Large intestine (tissue), 3 donors: ENCODE measurements around the gene CCPG1. TPM values are rescaled to one million over a fixed set of nuclear protein-coding genes. Genes with fewer than 3 reads are reported as not detected.

Source experiments
- DNase-seq, 2 donors: peaks; one replicate each; pipeline versions ENCODE4 v3.0.0 to v3.0.0-alpha.2; 2013
- H3K27ac ChIP-seq: one replicate; pipeline ENCODE4 v1.5.1; 2013; ENCODE audit warnings: low read length
- H3K27me3 ChIP-seq: 2 replicates; pipeline ENCODE4 v1.6.1; 2013; ENCODE audit warnings: low read length; ENCODE audit not compliant: control insufficient read depth, insufficient read depth
- H3K36me3 ChIP-seq: 2 replicates; pipeline ENCODE4 v1.6.1; 2013; ENCODE audit warnings: low read length; ENCODE audit not compliant: control insufficient read depth, insufficient read depth
- H3K4me1 ChIP-seq: one replicate; pipeline ENCODE4 v1.6.1; 2013; ENCODE audit warnings: low read length; ENCODE audit not compliant: control insufficient read depth, insufficient read depth
- H3K4me3 ChIP-seq: one replicate; pipeline ENCODE4 v1.5.1; 2013; ENCODE audit warnings: low read length
- H3K9me3 ChIP-seq: one replicate; pipeline ENCODE4 v1.6.1; 2013; ENCODE audit warnings: mild to moderate bottlenecking, low read depth, low read length, moderate library complexity; ENCODE audit not compliant: control insufficient read depth
- WGBS: methylation state at CpG from one replicate; pipeline ENCODE4 v1.1.5; 2013; ENCODE audit warnings: low lambda C conversion rate; ENCODE audit not compliant: insufficient coverage; 5-methylcytosine and 5-hydroxymethylcytosine counted together
- polyA plus RNA-seq: library from polyadenylated mRNA; unstranded; fragments of 120-200 nt; gene quantifications from one replicate; pipeline ENCODE4 v1.2.1, GENCODE V29; 2013

The CCPG1 gene
- polyA plus RNA-seq, 1 donor, result 38.9 TPM

DNA sequence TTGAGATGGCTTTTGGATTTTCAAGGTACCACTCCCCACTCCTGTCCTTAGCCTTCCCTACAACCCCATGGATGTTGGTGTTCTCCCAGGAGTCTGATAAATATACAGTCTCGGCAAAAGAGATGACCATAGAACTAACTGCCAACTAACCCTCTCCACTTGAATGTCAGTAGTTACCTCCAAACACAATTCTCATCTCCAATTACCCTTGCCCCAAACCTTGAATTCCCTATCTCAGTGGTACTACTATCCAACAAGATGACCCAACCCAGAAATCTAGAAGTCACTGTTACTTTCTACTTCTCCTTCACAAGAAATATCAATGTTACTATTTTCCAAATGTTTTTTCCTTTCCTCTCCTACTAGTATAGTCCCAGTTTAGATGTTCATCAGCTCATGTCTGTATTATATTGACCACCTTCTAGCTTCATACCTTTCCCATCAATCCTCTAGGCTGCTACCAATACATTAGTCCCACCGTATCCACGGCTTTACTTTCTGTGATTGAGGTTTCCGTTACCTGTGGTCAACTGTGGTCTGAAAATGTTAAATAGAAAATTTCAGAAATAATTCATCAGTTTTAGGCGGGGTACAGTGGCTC is 51.1 kb downstream of the CCPG1 start:
- Histone ChIP-seq H3K9me3 (no peaks in the 10 kb centered on the region), H3K4me1 (no peaks in the 10 kb centered on the region), H3K4me3 (no peak overlapping the region), H3K27me3 (no peaks in the 10 kb centered on the region), H3K36me3 (peaks cover 11% of the 10 kb centered on the region), H3K27ac (no peak overlapping the region)
- DNase-seq, result no peak
- no CpG with 5 or more reads among the region's 5 CpGs for WGBS

DNA sequence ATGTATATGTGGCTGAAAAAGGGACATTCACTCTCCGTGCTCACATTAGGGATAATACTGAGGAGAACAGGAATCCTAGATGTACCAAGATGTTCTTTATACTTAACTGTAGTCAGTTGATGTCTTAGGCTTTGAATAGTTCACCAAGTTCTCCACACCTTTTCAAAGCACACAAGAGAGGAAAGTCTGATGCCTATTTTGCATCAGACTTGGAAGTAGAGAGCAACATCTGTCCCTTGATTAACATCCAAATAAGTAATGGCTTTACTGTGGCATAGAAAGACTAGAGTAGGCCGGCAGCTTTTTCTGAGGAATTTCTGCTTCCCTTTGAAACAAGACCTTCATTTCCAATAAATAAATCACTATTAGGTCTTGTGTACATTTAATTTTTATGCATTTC is 55.1 kb downstream of the CCPG1 start:
- Histone ChIP-seq H3K4me1 (no peaks in the 10 kb centered on the region), H3K9me3 (no peaks in the 10 kb centered on the region), H3K4me3 (no peak overlapping the region), H3K27ac (no peak overlapping the region), H3K27me3 (no peaks in the 10 kb centered on the region), H3K36me3 (peaks cover 14% of the 10 kb centered on the region)
- WGBS, result 80% methylated on average over 1 of the region's 2 CpGs
- no peak for DNase-seq

DNA sequence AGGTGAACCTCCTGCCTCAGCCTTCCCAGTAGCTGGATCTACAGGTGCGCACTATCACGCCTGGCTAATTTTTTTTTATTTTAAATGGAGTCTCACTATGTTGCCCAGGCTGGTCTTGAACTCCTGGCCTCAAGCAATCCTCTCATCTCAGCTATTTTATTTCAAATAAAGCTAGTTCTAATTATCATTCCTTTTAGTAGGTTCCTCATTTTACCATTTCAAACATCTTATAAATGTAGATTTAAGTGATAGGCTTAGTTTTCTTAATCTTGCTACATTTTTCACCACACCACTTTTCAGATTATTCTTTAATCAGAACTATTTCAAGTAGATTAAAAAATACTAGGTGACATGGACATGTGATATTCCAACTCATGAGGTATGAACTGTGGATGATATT is 58.9 kb downstream of the CCPG1 start:
- no peaks in the 10 kb centered on the region for H3K4me1 ChIP-seq
- DNase-seq, result no peak
- no peak overlapping the region for H3K27ac ChIP-seq
- no peaks in the 10 kb centered on the region for H3K9me3 ChIP-seq
- no CpG with 5 or more reads among the region's 2 CpGs for WGBS
- H3K27me3 ChIP-seq, result no peaks in the 10 kb centered on the region
- H3K4me3 ChIP-seq, result no peak overlapping the region
- H3K36me3 ChIP-seq, result peaks cover 7% of the 10 kb centered on the region

DNA sequence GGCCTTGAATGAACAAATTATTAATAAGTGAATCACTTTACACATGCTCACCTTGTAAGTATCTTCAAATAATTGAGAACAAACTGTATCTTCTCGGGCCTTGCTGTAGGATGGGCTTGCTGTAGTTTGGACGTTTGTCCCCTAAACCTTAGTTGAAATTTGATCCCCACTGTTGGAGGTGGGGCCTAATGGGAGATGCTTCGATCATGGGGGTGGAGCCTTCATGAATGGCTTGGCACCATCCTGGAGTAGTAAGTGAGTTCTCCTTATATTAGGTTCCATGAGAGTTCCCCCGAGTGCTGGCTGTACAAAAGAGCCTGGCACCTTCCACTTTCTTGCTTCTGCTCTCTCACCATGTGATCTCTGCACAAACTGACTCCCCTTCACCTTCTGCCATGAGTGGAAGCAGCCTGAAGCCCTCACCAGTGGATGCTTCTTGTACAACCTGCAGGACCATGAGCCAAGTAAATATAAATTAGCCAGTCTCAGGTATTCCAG is 59.8 kb downstream of the CCPG1 start:
- Histone ChIP-seq H3K27ac (no peak overlapping the region), H3K27me3 (no peaks in the 10 kb centered on the region), H3K4me1 (no peaks in the 10 kb centered on the region), H3K4me3 (no peak overlapping the region), H3K9me3 (no peaks in the 10 kb centered on the region), H3K36me3 (peaks cover 7% of the 10 kb centered on the region)
- no CpG with 5 or more reads among the region's 4 CpGs for WGBS
- DNase-seq, result no peak

DNA sequence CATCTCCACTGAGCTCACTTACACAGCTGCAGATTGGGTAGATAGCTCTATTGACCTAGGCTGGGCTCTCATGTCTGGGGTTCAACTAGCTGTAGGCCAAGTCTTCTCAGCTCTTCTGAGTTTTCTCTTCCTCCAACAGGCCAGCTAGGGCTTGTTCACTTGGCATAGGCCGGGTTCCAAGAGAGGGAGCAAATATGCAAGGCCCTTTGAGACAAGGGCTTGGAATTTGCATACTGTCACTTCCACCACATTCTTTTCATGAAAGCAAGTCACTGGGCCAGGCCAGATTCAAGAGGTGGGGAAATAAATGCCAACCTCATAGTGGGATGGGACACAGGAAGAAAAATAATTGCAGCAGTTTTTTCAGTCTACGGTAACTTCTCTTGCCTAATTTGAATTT is 64.0 kb downstream of the CCPG1 start:
- H3K27me3 ChIP-seq, result no peaks in the 10 kb centered on the region
- H3K36me3 ChIP-seq, result peaks cover 5% of the 10 kb centered on the region
- no peak overlapping the region for H3K4me3 ChIP-seq
- DNase-seq, result no peak
- no peaks in the 10 kb centered on the region for H3K9me3 ChIP-seq
- WGBS, result no CpG with 5 or more reads among the region's 2 CpGs
- H3K27ac ChIP-seq, result no peak overlapping the region
- H3K4me1 ChIP-seq, result no peaks in the 10 kb centered on the region

DNA sequence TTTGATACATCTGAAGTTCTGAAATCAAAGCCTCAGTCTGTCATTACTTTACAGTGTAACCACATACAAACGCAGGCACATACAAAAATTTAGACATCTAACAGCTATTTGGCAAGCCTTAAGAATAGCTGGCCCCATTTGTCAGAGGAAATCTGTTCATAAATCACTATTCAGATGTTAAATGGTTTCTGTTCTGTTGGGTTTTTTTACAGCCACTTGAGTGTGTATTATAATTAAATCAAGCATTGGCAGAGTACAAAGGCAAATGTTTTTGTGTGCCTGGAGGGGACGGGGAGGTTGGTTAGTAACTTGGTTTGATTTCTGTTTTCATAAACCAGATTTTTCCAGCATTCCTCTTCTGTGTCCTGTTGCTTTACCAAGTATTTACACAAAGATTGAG is 65.0 kb downstream of the CCPG1 start:
- no peaks in the 10 kb centered on the region for H3K27me3 ChIP-seq
- WGBS, result no CpG with 5 or more reads among the region's 2 CpGs
- peaks cover 3% of the 10 kb centered on the region for H3K36me3 ChIP-seq
- H3K4me3 ChIP-seq, result no peak overlapping the region
- H3K4me1 ChIP-seq, result no peaks in the 10 kb centered on the region
- H3K27ac ChIP-seq, result no peak overlapping the region
- no peak for DNase-seq
- H3K9me3 ChIP-seq, result no peaks in the 10 kb centered on the region

DNA sequence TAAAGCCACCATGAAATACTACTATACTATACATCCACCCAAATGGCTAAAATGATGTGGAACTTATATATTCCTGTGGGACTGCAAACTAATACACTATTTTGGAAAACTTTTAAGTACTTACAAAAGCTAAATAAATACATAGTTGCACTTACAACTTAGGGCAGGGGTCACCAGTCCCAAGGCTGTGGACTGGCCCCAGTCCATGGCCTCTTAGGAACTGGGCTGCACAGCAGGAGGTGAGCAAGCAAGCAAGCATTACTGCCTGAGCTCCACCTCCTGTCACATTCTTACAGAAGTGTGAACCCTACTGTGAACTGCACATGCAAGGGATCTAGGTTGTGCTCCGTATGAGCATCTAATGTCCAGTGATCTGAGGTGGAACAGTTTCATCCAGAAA is 71.0 kb downstream of the CCPG1 start:
- WGBS, result no CpG with 5 or more reads among the region's 1 CpG
- H3K9me3 ChIP-seq, result no peaks in the 10 kb centered on the region
- no peaks in the 10 kb centered on the region for H3K27me3 ChIP-seq
- H3K4me3 ChIP-seq, result no peak overlapping the region
- H3K27ac ChIP-seq, result no peak overlapping the region
- peaks cover 11% of the 10 kb centered on the region for H3K36me3 ChIP-seq
- DNase-seq, result no peak
- no peaks in the 10 kb centered on the region for H3K4me1 ChIP-seq

DNA sequence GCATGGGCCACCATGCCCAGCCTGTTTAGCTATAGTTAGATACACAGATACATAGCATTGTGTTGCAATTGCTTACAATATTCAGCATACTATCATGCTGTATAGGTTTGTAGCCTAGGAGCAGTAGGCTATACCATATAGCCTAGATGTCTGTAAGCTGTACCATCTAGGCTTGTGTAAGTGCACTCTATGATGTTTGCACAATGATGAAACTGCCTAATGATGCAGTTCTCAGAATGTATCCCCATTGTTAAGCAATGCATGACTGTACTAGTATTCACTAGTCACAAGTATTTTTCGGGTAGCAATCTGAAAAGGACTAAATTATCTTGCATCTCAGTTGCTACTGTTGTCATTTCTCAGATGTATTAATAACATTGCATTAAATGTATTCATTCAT is 73.2 kb downstream of the CCPG1 start:
- no peaks in the 10 kb centered on the region for H3K4me1 ChIP-seq
- no peak for DNase-seq
- WGBS, result 100% methylated on average over 1 of the region's 1 CpG
- no peaks in the 10 kb centered on the region for H3K27me3 ChIP-seq
- no peak overlapping the region for H3K4me3 ChIP-seq
- H3K36me3 ChIP-seq, result peaks cover 17% of the 10 kb centered on the region
- no peak overlapping the region for H3K27ac ChIP-seq
- H3K9me3 ChIP-seq, result no peaks in the 10 kb centered on the region

DNA sequence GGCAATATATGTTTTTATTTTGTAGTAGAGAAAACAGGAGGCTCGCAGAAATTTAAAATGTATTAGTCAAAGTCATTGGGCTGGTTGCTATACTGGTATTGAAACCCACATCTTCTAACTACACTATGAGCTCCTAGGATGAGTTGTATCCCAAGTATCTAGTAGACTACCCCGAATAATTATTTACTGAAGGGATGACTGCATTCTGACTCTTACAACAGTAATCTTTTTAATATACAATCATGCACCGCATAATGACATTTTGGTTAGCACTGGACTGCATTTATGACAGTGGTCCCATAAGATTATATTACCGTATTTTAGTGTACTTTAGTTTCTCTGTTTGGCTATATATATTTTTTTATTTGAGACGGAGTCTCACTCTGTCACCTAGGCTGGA is 73.8 kb downstream of the CCPG1 start:
- Histone ChIP-seq H3K4me3 (no peak overlapping the region), H3K9me3 (no peaks in the 10 kb centered on the region), H3K27me3 (no peaks in the 10 kb centered on the region), H3K4me1 (no peaks in the 10 kb centered on the region), H3K27ac (no peak overlapping the region), H3K36me3 (peaks cover 17% of the 10 kb centered on the region)
- no peak for DNase-seq
- 100% methylated on average over 2 of the region's 5 CpGs for WGBS

DNA sequence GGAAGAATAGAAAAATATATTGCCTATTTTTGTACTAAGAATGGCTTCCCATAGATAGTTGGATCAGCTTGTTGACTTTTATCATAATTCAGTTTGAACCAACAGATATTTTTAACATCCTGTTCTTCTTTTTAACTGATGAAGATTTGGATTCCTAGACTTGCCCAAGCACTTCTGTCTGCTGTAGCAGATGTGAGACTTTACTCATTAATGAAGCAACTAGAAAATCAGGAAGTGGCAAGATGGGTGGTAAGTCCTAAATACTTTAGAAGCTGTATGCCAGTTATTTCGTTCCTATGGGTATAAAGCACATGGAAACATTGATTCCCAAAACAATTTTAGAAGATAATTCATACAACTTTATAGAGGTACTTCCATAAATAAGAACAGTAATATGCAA is 80.8 kb downstream of the CCPG1 start:
- no CpG with 5 or more reads among the region's 1 CpG for WGBS
- Histone ChIP-seq H3K4me3 (no peak overlapping the region), H3K27ac (no peak overlapping the region), H3K36me3 (peaks cover 15% of the 10 kb centered on the region), H3K27me3 (no peaks in the 10 kb centered on the region), H3K4me1 (no peaks in the 10 kb centered on the region), H3K9me3 (no peaks in the 10 kb centered on the region)
- DNase-seq, result no peak

DNA sequence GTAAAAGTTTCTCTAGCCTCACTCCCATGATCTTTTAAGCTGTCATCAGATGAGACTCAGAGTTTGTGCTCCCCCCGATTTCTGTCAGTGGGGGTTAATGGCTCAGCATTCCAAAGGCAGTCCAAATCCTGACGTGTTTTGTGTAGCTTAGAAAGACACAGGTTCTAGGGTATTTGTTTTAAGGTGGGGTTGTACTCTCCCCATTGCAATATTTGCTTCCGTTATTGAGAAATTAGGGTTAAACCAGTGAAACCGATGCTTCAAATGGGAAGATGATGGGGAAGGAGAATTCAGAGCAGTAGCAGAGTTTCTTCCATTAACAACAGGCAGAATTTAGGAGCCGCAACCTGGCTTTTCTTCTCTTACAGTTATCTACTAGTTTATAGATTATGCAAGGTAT is 85.7 kb downstream of the CCPG1 start:
- no CpG with 5 or more reads among the region's 5 CpGs for WGBS

More for the DNA sequence above, 85.7 kb downstream of the CCPG1 start:
- no peak overlapping the region for H3K4me3 ChIP-seq
- H3K27me3 ChIP-seq, result no peaks in the 10 kb centered on the region
- H3K36me3 ChIP-seq, result peaks cover 4% of the 10 kb centered on the region
- H3K4me1 ChIP-seq, result peaks cover 2% of the 10 kb centered on the region
- H3K9me3 ChIP-seq, result no peaks in the 10 kb centered on the region
- H3K27ac ChIP-seq, result no peak overlapping the region
- DNase-seq, result no peak
